Measurements from ENCODE around the gene ACAD10.

ACAD10 gene

GRCh38 chr12:111685322-111685810 is 487 bp upstream of the ACAD10 start:
- DNase-seq (ENCODE audit: low read depth), result peak; percentile 39
- peak overlapping the region; percentile 96 for H3K4me3 ChIP-seq (ENCODE audit: low read depth, low read length)
- TF ChIP-seq POLR2A (IDR thresholded peaks at IDR 0.05; ENCODE audit: extremely low read depth, insufficient read length) (no peak), CTCF (IDR thresholded peaks at IDR 0.05; ENCODE audit: low read depth, low read length) (no peak), MYC (IDR thresholded peaks at IDR 0.05; ENCODE audit: low read depth, low read length) (no peak), MAX (IDR thresholded peaks at IDR 0.05; ENCODE audit: low read depth, low read length) (no peak)

- H3K4me3 ChIP-seq (ENCODE audit: low read depth, low read length), result peak overlapping the region; percentile 96
- DNase-seq (ENCODE audit: low read depth), result peak; percentile 26
Observed at GRCh38 chr12:111686574-111687105, 787 bp downstream of the ACAD10 start.

GRCh38 chr12:111687255-111687654 is 1.4 kb downstream of the ACAD10 start:
- TF ChIP-seq MYC (IDR thresholded peaks at IDR 0.05; ENCODE audit: low read depth, low read length), result no peak
- TF ChIP-seq MAX (IDR thresholded peaks at IDR 0.05; ENCODE audit: low read depth, low read length), result no peak
- TF ChIP-seq CTCF (IDR thresholded peaks at IDR 0.05; ENCODE audit: low read depth, low read length), result peak; percentile 38
- DNase-seq (ENCODE audit: low read depth), result peak; percentile 60
- H3K4me3 ChIP-seq (ENCODE audit: low read depth, low read length), result peak overlapping the region; percentile 96

More at GRCh38 chr12:111686574-111687105, 787 bp downstream of the ACAD10 start:
- no peak for TF ChIP-seq MAX (IDR thresholded peaks at IDR 0.05; ENCODE audit: low read depth, low read length)

GRCh38 chr12:111687952-111688351 is 2.1 kb downstream of the ACAD10 start:
- H3K4me3 ChIP-seq (ENCODE audit: low read depth, low read length), result no peak overlapping the region
- no peak for TF ChIP-seq CTCF (IDR thresholded peaks at IDR 0.05; ENCODE audit: low read depth, low read length)
- TF ChIP-seq MYC (IDR thresholded peaks at IDR 0.05; ENCODE audit: low read depth, low read length), result no peak
- TF ChIP-seq POLR2A (IDR thresholded peaks at IDR 0.05; ENCODE audit: extremely low read depth, insufficient read length), result no peak
- TF ChIP-seq MAX (IDR thresholded peaks at IDR 0.05; ENCODE audit: low read depth, low read length), result no peak
- no peak for DNase-seq (ENCODE audit: low read depth)

- H3K4me3 ChIP-seq (ENCODE audit: low read depth, low read length), result no peak overlapping the region
- TF ChIP-seq POLR2A (IDR thresholded peaks at IDR 0.05; ENCODE audit: extremely low read depth, insufficient read length), result no peak
- no peak for TF ChIP-seq MYC (IDR thresholded peaks at IDR 0.05; ENCODE audit: low read depth, low read length)
- TF ChIP-seq CTCF (IDR thresholded peaks at IDR 0.05; ENCODE audit: low read depth, low read length), result no peak
- TF ChIP-seq MAX (IDR thresholded peaks at IDR 0.05; ENCODE audit: low read depth, low read length), result no peak
- no peak for DNase-seq (ENCODE audit: low read depth)
Observed at GRCh38 chr12:111691262-111691661, 5.4 kb downstream of the ACAD10 start.

- peak; percentile 52 for DNase-seq (ENCODE audit: low read depth)
- no peak for TF ChIP-seq POLR2A (IDR thresholded peaks at IDR 0.05; ENCODE audit: extremely low read depth, insufficient read length)
- TF ChIP-seq CTCF (IDR thresholded peaks at IDR 0.05; ENCODE audit: low read depth, low read length), result peak; percentile 61
- no peak for TF ChIP-seq MAX (IDR thresholded peaks at IDR 0.05; ENCODE audit: low read depth, low read length)
- TF ChIP-seq MYC (IDR thresholded peaks at IDR 0.05; ENCODE audit: low read depth, low read length), result no peak
- H3K4me3 ChIP-seq (ENCODE audit: low read depth, low read length), result no peak overlapping the region
Observed at GRCh38 chr12:111692575-111693210, 6.8 kb downstream of the ACAD10 start.

All from NB4 (cell line).